ENCODE results near the gene KIAA0825. TPM values are rescaled to one million over a fixed set of nuclear protein-coding genes. Genes with fewer than 3 reads are reported as not detected.

KIAA0825 gene
- total RNA-seq, 4 donors from 2014 or later: 1.8 to 3.4 (median 2.6) TPM

- H3K27me3 ChIP-seq: no peaks in the 10 kb centered on the region
- H3K4me3 ChIP-seq: no peak overlapping the region
- H3K27ac ChIP-seq: no peak overlapping the region
- intact Hi-C loops (cut with DNase I): no loop called here
- no peaks in the 10 kb centered on the region for H3K4me1 ChIP-seq
- no peak for TF ChIP-seq CTCF (IDR thresholded peaks at IDR 0.05)
- TF ChIP-seq POLR2A (IDR thresholded peaks at IDR 0.05): no peak
- H3K36me3 ChIP-seq: no peaks in the 10 kb centered on the region
- no peak for DNase-seq
- 48 to 57% methylated on average over 4 of the region's 4 CpGs for WGBS, 2 donors
- no peaks in the 10 kb centered on the region for H3K9me3 ChIP-seq
These were observed 329.5 kb downstream of the KIAA0825 start for GRCh38 chr5:94288937-94289336.

DNA sequence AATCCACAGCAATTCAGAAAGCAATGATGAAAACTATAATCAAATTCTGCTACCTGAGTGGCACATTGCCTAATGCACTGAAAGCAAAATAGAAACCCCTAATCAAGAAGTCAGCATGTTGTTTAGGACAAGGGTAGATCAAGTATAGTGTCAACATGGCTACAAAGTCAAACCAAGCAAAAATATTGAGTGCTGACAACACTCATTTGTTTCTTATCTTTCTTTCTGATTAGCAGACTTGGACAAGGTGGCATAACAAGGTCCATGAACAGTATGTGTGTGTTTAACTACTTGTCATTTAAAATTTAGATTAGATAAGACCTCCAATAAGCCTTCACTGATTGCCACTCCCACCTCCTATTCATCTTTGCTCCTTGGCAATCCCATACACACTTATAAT, 332.4 kb downstream of the KIAA0825 start:
- Histone ChIP-seq H3K9me3 (no peaks in the 10 kb centered on the region), H3K4me1 (no peaks in the 10 kb centered on the region), H3K27me3 (no peaks in the 10 kb centered on the region), H3K27ac (no peak overlapping the region), H3K4me3 (no peak overlapping the region), H3K36me3 (no peaks in the 10 kb centered on the region)
- intact Hi-C loops (cut with DNase I): no loop called here
- no peak for TF ChIP-seq POLR2A (IDR thresholded peaks at IDR 0.05)
- TF ChIP-seq CTCF (IDR thresholded peaks at IDR 0.05): no peak
- DNase-seq: no peak

DNA sequence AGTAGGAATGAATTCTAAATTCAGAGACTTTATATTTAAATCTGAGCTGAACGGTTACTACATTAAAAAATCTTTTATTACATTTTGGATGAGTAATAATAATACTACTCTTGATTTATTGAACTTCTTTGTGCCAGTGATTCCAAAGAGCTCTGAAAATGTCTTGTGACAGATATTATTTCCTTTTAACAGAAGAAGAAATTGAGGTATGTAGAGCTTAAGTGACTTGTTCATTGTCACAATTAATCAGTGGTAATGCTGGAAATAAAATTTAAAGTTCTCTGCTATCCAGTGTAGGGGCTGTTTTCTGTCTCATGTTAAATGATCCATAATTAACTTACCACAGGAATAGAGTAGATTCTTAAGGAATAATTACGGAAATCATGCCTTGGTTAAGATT, 335.3 kb downstream of the KIAA0825 start:
- Histone ChIP-seq H3K36me3 (no peaks in the 10 kb centered on the region), H3K4me1 (no peaks in the 10 kb centered on the region), H3K27me3 (no peaks in the 10 kb centered on the region), H3K4me3 (no peak overlapping the region), H3K27ac (no peak overlapping the region), H3K9me3 (no peaks in the 10 kb centered on the region)
- intact Hi-C loops (cut with DNase I): no loop called here
- TF ChIP-seq CTCF (IDR thresholded peaks at IDR 0.05) (no peak), POLR2A (IDR thresholded peaks at IDR 0.05) (no peak)
- WGBS, 2 donors: 83 to 87% methylated on average over 2 of the region's 2 CpGs
- no peak for DNase-seq

- intact Hi-C loops (cut with DNase I): no loop called here
- TF ChIP-seq POLR2A (IDR thresholded peaks at IDR 0.05) (no peak), CTCF (IDR thresholded peaks at IDR 0.05) (no peak)
- H3K27ac ChIP-seq: no peak overlapping the region
- no peaks in the 10 kb centered on the region for H3K4me1 ChIP-seq
- no peak overlapping the region for H3K4me3 ChIP-seq
- H3K9me3 ChIP-seq: no peaks in the 10 kb centered on the region
- DNase-seq: no peak
- no peaks in the 10 kb centered on the region for H3K27me3 ChIP-seq
- H3K36me3 ChIP-seq: no peaks in the 10 kb centered on the region
- WGBS, 2 donors: 72 to 80% methylated on average over 2 of the region's 2 CpGs
These were observed 337.1 kb downstream of the KIAA0825 start for GRCh38 chr5:94281236-94281801.

GRCh38 chr5:94276751-94277150, 341.7 kb downstream of the KIAA0825 start:
- no peak overlapping the region for H3K27ac ChIP-seq
- H3K9me3 ChIP-seq: no peaks in the 10 kb centered on the region
- no peaks in the 10 kb centered on the region for H3K27me3 ChIP-seq
- WGBS, 2 donors: 71 to 72% methylated on average over 1 of the region's 1 CpG
- H3K4me1 ChIP-seq: no peaks in the 10 kb centered on the region
- DNase-seq: no peak
- TF ChIP-seq CTCF (IDR thresholded peaks at IDR 0.05): no peak
- no peak overlapping the region for H3K4me3 ChIP-seq
- H3K36me3 ChIP-seq: no peaks in the 10 kb centered on the region
- intact Hi-C loops (cut with DNase I): no loop called here

Measured in esophagus squamous epithelium (tissue), 5 donors.